ENCODE results near the gene BTN2A1. TPM values are rescaled to one million over a fixed set of nuclear protein-coding genes. Genes with fewer than 3 reads are reported as not detected.
"Not testable (repeated sequence)": the region's sequence is repeated elsewhere in the genome, so short reads cannot be mapped to it uniquely, and the experiment has no call there.

The BTN2A1 gene
- total RNA-seq, 1 donor = 11.7 TPM

- DNase-seq (ENCODE audit: low read depth) = peak; percentile 81
- no peak for TF ChIP-seq CTCF (IDR thresholded peaks at IDR 0.05; ENCODE audit: insufficient read depth, low read length)
- H3K4me3 ChIP-seq (ENCODE audit: low read depth, low read length) = no peak overlapping the region
Measured at GRCh38 chr6:26432627-26433201, 25.0 kb upstream of the BTN2A1 start.

DNA sequence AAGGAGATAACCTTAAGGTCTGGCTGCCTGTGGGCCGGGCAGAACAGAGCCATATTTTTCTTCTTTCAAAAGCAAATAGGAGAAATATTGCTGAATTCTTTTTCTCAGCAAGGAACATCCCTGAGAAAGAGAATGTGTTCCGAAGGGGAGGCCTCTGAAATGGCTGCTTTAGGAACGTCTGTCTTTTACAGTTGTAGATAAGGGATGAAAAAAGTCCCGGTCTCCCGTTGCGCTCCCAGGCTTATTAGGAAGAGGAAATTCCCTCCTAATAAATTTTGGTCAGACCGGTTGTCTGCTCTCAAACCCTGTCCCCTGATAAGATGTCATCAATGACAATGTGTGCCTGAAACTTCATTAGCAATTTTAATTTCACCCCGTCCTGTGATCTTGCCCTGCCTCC lies 24.1 kb upstream of the BTN2A1 start:
- not testable (repeated sequence) for DNase-seq (ENCODE audit: low read depth)

GRCh38 chr6:26436018-26436417 lies 21.7 kb upstream of the BTN2A1 start:
- no peak for TF ChIP-seq CTCF (IDR thresholded peaks at IDR 0.05; ENCODE audit: insufficient read depth, low read length)
- no peak overlapping the region for H3K4me3 ChIP-seq (ENCODE audit: low read depth, low read length)
- DNase-seq (ENCODE audit: low read depth) = no peak

More for the DNA sequence above, 24.1 kb upstream of the BTN2A1 start:
- H3K4me3 ChIP-seq (ENCODE audit: low read depth, low read length) = not testable (repeated sequence)

- no peak for DNase-seq (ENCODE audit: low read depth)
- TF ChIP-seq CTCF (IDR thresholded peaks at IDR 0.05; ENCODE audit: insufficient read depth, low read length) = no peak
- no peak overlapping the region for H3K4me3 ChIP-seq (ENCODE audit: low read depth, low read length)
Measured at GRCh38 chr6:26437550-26437949, 20.2 kb upstream of the BTN2A1 start.

DNA sequence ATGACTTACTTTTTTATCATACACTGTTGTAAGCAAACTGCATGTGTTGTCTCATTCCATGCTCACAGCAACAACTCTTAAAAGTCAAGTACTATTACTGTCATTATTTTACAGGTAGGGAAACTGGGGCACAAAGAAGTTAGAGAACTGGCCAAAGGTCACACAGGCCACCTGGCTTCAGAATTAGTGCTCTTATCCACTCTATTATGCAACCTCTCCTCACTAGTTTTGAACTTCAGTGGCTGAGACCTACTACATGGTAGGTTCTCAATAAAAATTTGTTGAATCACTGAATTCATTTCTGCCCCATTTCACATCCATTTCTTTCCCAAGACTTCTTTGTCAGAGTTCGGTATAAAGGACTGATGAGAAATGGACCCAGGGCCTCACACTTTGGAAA lies 19.8 kb upstream of the BTN2A1 start:
- H3K4me3 ChIP-seq (ENCODE audit: low read depth, low read length) = no peak overlapping the region
- TF ChIP-seq CTCF (IDR thresholded peaks at IDR 0.05; ENCODE audit: insufficient read depth, low read length) = no peak
- DNase-seq (ENCODE audit: low read depth) = no peak

DNA sequence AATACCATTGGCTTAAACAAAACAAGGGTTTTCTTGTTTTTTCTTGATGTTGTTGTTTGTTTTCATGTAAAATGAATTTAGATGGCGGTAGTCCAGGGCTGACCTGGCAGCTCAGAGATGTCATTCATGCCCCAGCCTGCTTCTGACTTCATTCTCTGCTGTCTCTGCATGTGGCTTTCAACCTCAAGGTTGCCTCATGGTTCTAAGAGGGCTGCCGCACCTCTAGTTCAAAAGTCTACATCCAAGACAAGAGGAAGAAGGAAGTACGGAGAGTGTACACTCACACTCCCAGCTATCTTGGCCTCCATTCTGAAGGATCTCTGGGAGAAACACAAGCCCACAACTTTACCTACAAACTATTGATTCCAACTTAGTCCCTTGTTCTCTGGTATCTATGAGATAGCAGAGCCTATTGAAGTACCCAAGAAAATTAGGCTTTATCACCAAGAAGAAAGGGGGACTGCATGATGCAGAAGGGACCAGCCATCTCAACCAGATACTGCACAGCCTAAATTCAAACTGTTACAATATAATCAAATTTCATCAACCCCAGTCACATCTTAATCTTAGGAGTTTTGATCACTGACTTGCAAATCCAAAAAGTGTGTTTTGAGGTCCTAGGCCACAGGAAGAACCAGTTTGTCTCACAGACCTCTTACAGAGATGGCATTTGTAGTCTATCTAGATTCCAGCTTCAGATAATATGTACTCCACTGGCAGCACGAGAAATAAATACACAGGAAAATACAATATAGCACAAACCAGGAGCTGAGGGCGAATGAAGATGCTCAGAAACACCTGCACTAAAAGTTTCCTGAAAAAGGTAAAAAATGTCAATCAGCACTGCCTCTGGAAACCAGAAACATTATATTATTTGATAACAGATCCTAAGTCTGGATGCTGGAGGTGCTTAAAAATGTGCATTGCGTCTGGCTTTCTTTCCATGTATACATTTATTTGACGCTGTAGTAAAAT lies 18.3 kb upstream of the BTN2A1 start:
- TF ChIP-seq CTCF (IDR thresholded peaks at IDR 0.05; ENCODE audit: insufficient read depth, low read length) = no peak
- H3K4me3 ChIP-seq (ENCODE audit: low read depth, low read length) = peak overlapping the region; percentile 83
- DNase-seq (ENCODE audit: low read depth) = no peak

GRCh38 chr6:26440977-26441358 lies 16.8 kb upstream of the BTN2A1 start:
- DNase-seq (ENCODE audit: low read depth) = no peak
- peak overlapping the region; percentile 83 for H3K4me3 ChIP-seq (ENCODE audit: low read depth, low read length)
- TF ChIP-seq CTCF (IDR thresholded peaks at IDR 0.05; ENCODE audit: insufficient read depth, low read length) = no peak

Data from fibroblast of the aortic adventitia (primary cell).